GM06990 (cell line): ENCODE data around the gene U2AF1L4.
A peak's percentile ranks its signal among the peaks of the same experiment; 100 is the strongest.

Source experiments
- DNase-seq: peaks from one replicate; pipeline ENCODE4 v3.0.0-alpha.2; 2011; ENCODE audit not compliant: insufficient read length; ENCODE audit errors: extremely low read depth
- H3K27me3 ChIP-seq: replicated peaks from 2 replicates; pipeline ENCODE4 v1.6.0; 2011; ENCODE audit warnings: low read length; ENCODE audit not compliant: control insufficient read depth, insufficient read depth
- H3K36me3 ChIP-seq: 2 replicates; pipeline ENCODE4 v1.5.1; 2011; ENCODE audit warnings: low read length; ENCODE audit not compliant: control insufficient read depth, insufficient read depth
- H3K4me3 ChIP-seq: replicated peaks from 2 replicates; pipeline ENCODE4 v1.5.1; 2011; ENCODE audit warnings: low read depth, mild to moderate bottlenecking, control low read depth, low read length
- CTCF ChIP-seq: IDR thresholded peaks from 2 replicates; pipeline ENCODE4 v1.5.1; 2011; ENCODE audit warnings: low read length, control low read depth, mild to moderate bottlenecking, inconsistent platforms; ENCODE audit not compliant: insufficient read depth, poor library complexity, severe bottlenecking

The U2AF1L4 gene

GRCh38 chr19:35736913-35737886, 8.0 kb downstream of the U2AF1L4 start:
- peaks cover 41% of the 10 kb centered on the region for H3K36me3 ChIP-seq
- H3K27me3 ChIP-seq = no peaks in the 10 kb centered on the region
- no peak overlapping the region for H3K4me3 ChIP-seq
- no peak for DNase-seq
- peak; percentile 34 for TF ChIP-seq CTCF

- H3K36me3 ChIP-seq = peaks cover 58% of the 10 kb centered on the region
- DNase-seq = no peak
- no peak for TF ChIP-seq CTCF
- H3K4me3 ChIP-seq = no peak overlapping the region
- H3K27me3 ChIP-seq = no peaks in the 10 kb centered on the region
Observed at GRCh38 chr19:35734889-35735288, 10.3 kb downstream of the U2AF1L4 start.

- no peak for DNase-seq
- Histone ChIP-seq H3K36me3 (peaks cover 60% of the 10 kb centered on the region), H3K4me3 (no peak overlapping the region), H3K27me3 (no peaks in the 10 kb centered on the region)
- TF ChIP-seq CTCF = no peak
Observed at GRCh38 chr19:35734273-35734672, 10.9 kb downstream of the U2AF1L4 start.

GRCh38 chr19:35733180-35734125, 11.8 kb downstream of the U2AF1L4 start:
- no peak for TF ChIP-seq CTCF
- H3K4me3 ChIP-seq = no peak overlapping the region
- DNase-seq = no peak
- H3K36me3 ChIP-seq = peaks cover 67% of the 10 kb centered on the region
- H3K27me3 ChIP-seq = no peaks in the 10 kb centered on the region

GRCh38 chr19:35732540-35733179, 12.6 kb downstream of the U2AF1L4 start:
- no peak for TF ChIP-seq CTCF
- Histone ChIP-seq H3K36me3 (peaks cover 66% of the 10 kb centered on the region), H3K4me3 (no peak overlapping the region), H3K27me3 (no peaks in the 10 kb centered on the region)
- no peak for DNase-seq
